ENCODE measurements around the gene TNFRSF1A.
A peak's percentile ranks its signal among the peaks of the same experiment; 100 is the strongest.

The TNFRSF1A gene

DNA sequence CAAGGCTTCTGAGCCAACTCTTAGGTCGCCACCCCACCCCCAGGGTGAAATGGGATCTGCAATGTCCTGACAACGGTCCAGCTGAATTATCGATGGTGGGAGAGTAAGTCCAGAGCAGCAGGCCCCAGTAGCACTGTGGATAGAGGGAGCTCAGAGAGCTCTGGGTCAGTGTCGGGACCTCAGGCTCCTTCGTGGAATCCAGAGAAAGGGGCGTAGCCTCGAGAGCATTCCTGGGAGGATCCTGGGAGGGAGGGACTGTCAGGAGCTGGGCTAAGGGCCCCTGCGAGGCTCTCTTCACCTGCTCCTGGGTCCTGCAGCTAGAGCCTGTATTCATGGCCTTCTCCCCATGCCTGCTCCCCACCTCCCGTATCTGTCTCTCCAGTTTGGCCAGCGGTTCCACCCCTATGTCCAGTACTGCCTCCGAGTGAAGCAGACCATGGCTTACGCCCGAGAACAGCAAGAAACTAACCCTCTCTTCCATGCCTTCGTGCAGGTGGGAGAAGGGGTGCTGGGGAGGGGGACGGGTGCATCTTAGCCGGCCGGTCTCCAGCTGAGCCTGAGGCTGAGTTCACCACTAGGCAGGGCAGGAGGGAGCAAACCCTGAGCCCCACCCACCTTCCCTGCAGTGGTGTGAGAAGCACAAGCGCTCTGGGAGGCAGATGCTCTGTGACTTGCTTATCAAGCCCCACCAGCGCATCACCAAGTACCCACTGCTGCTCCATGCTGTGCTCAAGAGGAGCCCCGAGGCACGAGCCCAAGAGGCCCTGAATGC, 24.8 kb downstream of the TNFRSF1A start:
- TF ChIP-seq, protein P1, sequence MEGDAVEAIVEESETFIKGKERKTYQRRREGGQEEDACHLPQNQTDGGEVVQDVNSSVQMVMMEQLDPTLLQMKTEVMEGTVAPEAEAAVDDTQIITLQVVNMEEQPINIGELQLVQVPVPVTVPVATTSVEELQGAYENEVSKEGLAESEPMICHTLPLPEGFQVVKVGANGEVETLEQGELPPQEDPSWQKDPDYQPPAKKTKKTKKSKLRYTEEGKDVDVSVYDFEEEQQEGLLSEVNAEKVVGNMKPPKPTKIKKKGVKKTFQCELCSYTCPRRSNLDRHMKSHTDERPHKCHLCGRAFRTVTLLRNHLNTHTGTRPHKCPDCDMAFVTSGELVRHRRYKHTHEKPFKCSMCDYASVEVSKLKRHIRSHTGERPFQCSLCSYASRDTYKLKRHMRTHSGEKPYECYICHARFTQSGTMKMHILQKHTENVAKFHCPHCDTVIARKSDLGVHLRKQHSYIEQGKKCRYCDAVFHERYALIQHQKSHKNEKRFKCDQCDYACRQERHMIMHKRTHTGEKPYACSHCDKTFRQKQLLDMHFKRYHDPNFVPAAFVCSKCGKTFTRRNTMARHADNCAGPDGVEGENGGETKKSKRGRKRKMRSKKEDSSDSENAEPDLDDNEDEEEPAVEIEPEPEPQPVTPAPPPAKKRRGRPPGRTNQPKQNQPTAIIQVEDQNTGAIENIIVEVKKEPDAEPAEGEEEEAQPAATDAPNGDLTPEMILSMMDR (IDR thresholded peaks at IDR 0.05; ENCODE audit: low read depth, low read length) = no peak
- DNase-seq (ENCODE audit: low read depth in 2 of 2) = peak; percentile 12 to 43
- H3K4me3 ChIP-seq (replicated peaks in 1 of 2; ENCODE audit: low read depth in 2 of 2, low read length in 2 of 2) = no peak overlapping the region

GRCh38 chr12:6315704-6316597, 25.9 kb downstream of the TNFRSF1A start:
- peak in 1 of 2 donors; percentile 21 for DNase-seq (ENCODE audit: low read depth in 2 of 2)
- TF ChIP-seq, protein P1 (IDR thresholded peaks at IDR 0.05; ENCODE audit: low read depth, low read length) = no peak
- H3K4me3 ChIP-seq (replicated peaks in 1 of 2; ENCODE audit: low read depth in 2 of 2, low read length in 2 of 2) = no peak overlapping the region

DNA sequence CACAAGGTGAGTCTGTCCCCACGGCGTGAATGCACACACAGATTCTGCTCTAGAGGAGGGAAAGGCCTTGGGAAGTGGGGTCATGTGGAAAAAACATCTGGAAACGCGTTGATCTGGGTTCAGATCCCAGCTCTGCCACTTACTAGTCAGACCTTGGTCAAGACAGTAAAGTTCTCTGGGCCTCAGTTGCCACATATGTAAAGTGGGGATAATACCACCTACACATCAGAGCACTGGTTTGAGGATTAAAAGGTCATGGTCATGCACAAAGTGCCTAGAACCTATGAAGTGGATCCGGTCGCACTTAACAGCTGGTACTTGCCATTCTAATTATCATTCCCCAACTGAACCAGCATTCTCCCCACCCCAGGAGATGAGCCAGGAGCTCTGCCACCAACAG, 26.7 kb downstream of the TNFRSF1A start:
- TF ChIP-seq, protein P1 (IDR thresholded peaks at IDR 0.05; ENCODE audit: low read depth, low read length) = no peak
- H3K4me3 ChIP-seq (replicated peaks in 1 of 2; ENCODE audit: low read depth in 2 of 2, low read length in 2 of 2) = no peak overlapping the region
- DNase-seq (ENCODE audit: low read depth in 2 of 2) = no peak

GRCh38 chr12:6314776-6315175, 27.1 kb downstream of the TNFRSF1A start:
- no peak for DNase-seq (ENCODE audit: low read depth in 2 of 2)
- no peak overlapping the region for H3K4me3 ChIP-seq (replicated peaks in 1 of 2; ENCODE audit: low read depth in 2 of 2, low read length in 2 of 2)
- TF ChIP-seq, protein P1 (IDR thresholded peaks at IDR 0.05; ENCODE audit: low read depth, low read length) = no peak

DNA sequence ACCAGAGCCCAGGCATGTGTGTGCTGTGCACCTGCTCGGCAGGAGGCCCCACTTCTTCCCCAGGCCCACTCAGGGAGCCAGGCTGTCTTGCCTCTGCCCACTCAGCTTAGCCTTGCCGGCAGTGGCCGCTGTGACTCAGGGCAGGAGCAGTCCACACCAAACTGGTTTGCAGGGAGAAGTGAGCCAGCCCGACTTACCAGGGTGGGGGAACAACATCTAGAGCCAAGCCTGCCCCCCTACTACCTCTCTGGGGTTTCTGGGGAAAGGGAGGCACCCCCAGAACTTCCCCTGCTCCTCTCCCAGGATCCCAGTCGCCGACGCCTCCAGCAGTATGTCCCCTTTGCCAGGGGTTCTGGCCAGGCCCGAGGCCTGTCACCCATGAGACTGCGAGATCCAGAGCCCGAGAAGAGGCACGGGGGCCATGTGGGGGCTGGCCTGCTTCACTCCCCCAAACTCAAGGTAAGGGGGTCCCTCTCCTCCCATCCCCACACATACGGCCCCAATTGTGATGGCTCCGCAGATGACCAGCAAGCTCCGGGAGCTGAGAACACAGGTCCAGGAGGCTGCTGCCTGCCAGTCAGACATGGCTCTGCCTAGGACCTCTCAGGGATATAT, 28.4 kb downstream of the TNFRSF1A start:
- no peak overlapping the region for H3K4me3 ChIP-seq (replicated peaks in 1 of 2; ENCODE audit: low read depth in 2 of 2, low read length in 2 of 2)
- no peak for DNase-seq (ENCODE audit: low read depth in 2 of 2)
- TF ChIP-seq, protein P1 (IDR thresholded peaks at IDR 0.05; ENCODE audit: low read depth, low read length) = no peak

GRCh38 chr12:6312529-6313325, 29.1 kb downstream of the TNFRSF1A start:
- peak in 1 of 2 donors; percentile 18 for DNase-seq (ENCODE audit: low read depth in 2 of 2)
- no peak overlapping the region for H3K4me3 ChIP-seq (replicated peaks in 1 of 2; ENCODE audit: low read depth in 2 of 2, low read length in 2 of 2)
- TF ChIP-seq, protein P1 (IDR thresholded peaks at IDR 0.05; ENCODE audit: low read depth, low read length) = no peak

Measured in cardiac fibroblast (primary cell).